ENCODE data around the gene C1orf21.

DNA sequence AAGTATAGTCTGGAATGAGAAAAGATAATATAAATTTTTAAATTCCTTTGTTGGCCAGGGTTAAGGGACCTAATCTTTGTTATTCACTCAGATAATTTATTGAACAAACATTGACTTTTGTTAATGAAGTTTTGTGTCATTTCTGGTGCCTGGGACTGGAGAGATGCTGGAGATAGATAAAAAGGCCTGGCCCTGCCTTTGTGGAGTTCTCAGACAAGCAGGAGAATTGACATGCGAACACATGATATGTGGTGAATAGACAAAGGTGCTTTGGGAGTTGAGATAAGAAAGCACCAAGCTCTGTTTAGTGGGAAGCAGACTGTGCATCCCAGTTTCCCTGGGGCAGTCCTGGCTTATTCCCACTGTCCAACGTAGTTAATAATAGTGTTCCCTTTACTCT, 8.5 kb downstream of the C1orf21 start:
- TF ChIP-seq CTCF (IDR thresholded peaks at IDR 0.05 in 4 of 5, conservative IDR thresholded peaks at IDR 0.05 in 1 of 5) (no peak), POLR2A (IDR thresholded peaks at IDR 0.05) (no peak)

All from gastrocnemius medialis (tissue), 4 donors.